HepG2 (cell line): ENCODE data around the gene MRPS18C. TPM values are rescaled to one million over a fixed set of nuclear protein-coding genes. Genes with fewer than 3 reads are reported as not detected.

Experiments used
- ATAC-seq: fragments of 200-7000 bp; cut with Tn5 transposase; 3 replicates; pipeline ENCODE4 v1.9.1; 2020; ENCODE audit warnings: mild to moderate bottlenecking, moderate library complexity
- BruUV-seq: library from RNA; stranded (reverse); fragments of 400-500 nt; replicated peaks from 2 replicates; lab custom pipeline; 2021; lab: Mats Ljungman, UMichigan
- CTCF ChIA-PET: fragments of 300-600 bp; formaldehyde crosslinking; extraction: SDS; loops from one replicate; lab custom pipeline; 2021; ENCODE audit warnings: low total read pairs, inconsistent platforms, low intra/inter-chr PET ratio; lab: Yijun Ruan, JAX
- POLR2A ChIA-PET: fragments of 350-600 bp; sonication (Branson Sonifier 250); formaldehyde crosslinking; loops from one replicate; lab custom pipeline; 2020; ENCODE audit warnings: antibody characterized with exemption, inconsistent platforms; lab: Yijun Ruan, JAX
- DNase-seq: peaks from one replicate; pipeline ENCODE4 v3.0.0-alpha.2; 2015; ENCODE audit warnings: low spot score
- FAIRE-seq: peaks from 3 replicates; lab custom pipeline; 2011; peaks lifted over from hg19 to GRCh38; lab: Jason Lieb, UNC
- H2AFZ ChIP-seq: one replicate; pipeline ENCODE4 v1.6.1; 2011; ENCODE audit warnings: low read length, inconsistent platforms
- H3K27ac ChIP-seq: fragments of 300-600 bp; 3 replicates; pipeline ENCODE4 v1.8.0; 2011; ENCODE audit warnings: mixed run types, mild to moderate bottlenecking, mixed read lengths, low read length, inconsistent platforms; ENCODE audit not compliant: insufficient read depth; ENCODE audit errors: extremely low read length
- H3K27me3 ChIP-seq, 2 experiments: fragments of 200-600 bp in 1 of 2; 2 replicates in 1 of 2; 3 replicates in 1 of 2; pipeline versions ENCODE4 v1.6.0 to v1.8.0; 2011; ENCODE audit warnings: low read length in 2 of 2, mild to moderate bottlenecking in 2 of 2, moderate library complexity in 2 of 2, inconsistent platforms in 1 of 2; ENCODE audit not compliant: insufficient read depth in 2 of 2, control insufficient read depth in 1 of 2
- H3K36me3 ChIP-seq, 2 experiments: fragments of 200-600 bp in 1 of 2; replicated peaks in 1 of 2; 2 replicates in 1 of 2; 3 replicates in 1 of 2; pipeline versions ENCODE4 v1.5.1 to v1.8.0; 2011; ENCODE audit warnings: low read length in 2 of 2, inconsistent platforms in 1 of 2; ENCODE audit not compliant: insufficient read depth in 2 of 2, control insufficient read depth in 1 of 2
- H3K4me1 ChIP-seq: 2 replicates; pipeline ENCODE4 v1.5.1; 2012; ENCODE audit warnings: low read length, inconsistent platforms; ENCODE audit not compliant: insufficient read depth
- H3K4me2 ChIP-seq: 2 replicates; pipeline ENCODE4 v1.6.0; 2011; ENCODE audit warnings: low read depth, low read length, inconsistent platforms
- H3K4me3 ChIP-seq, 3 experiments: fragments of 200-600 bp in 1 of 3; sonication (generic), shearing (Covaris generic) in 1 of 3; replicated peaks in 1 of 3; 2 replicates each; pipeline ENCODE4 v1.5.1; 2011 to 2016; ENCODE audit warnings: low read length in 3 of 3, inconsistent platforms in 2 of 3, low read depth in 2 of 3, mild to moderate bottlenecking in 2 of 3, control low read depth in 1 of 3, mixed read lengths in 1 of 3; ENCODE audit not compliant: insufficient read depth in 1 of 3
- H3K79me2 ChIP-seq: one replicate; pipeline ENCODE4 v1.6.1; 2011; ENCODE audit warnings: low read length, inconsistent platforms; ENCODE audit not compliant: insufficient read depth
- H3K9ac ChIP-seq: 2 replicates; pipeline ENCODE4 v1.6.0; 2011; ENCODE audit warnings: mild to moderate bottlenecking, low read depth, low read length, inconsistent platforms; ENCODE audit not compliant: insufficient read depth
- H3K9me3 ChIP-seq: 2 replicates; pipeline ENCODE4 v1.5.1; 2012; ENCODE audit warnings: mild to moderate bottlenecking, low read length
- H4K20me1 ChIP-seq: 2 replicates; pipeline ENCODE4 v1.6.0; 2011; ENCODE audit warnings: inconsistent platforms, mild to moderate bottlenecking, low read length, moderate library complexity; ENCODE audit not compliant: insufficient read depth
- FOSL2 ChIP-seq: sonication (generic); formaldehyde crosslinking; IDR thresholded peaks from 2 replicates; pipeline ENCODE4 v1.4.0; 2020; ENCODE audit warnings: missing genetic modification reagents
- HBP1 ChIP-seq: IDR thresholded peaks from 2 replicates; pipeline ENCODE4 v1.6.1; 2016; ENCODE audit warnings: low read depth, control low read depth
- MED1 ChIP-seq: sonication (generic); formaldehyde crosslinking; IDR thresholded peaks from 2 replicates; pipeline ENCODE4 v1.4.0; 2020; ENCODE audit warnings: missing genetic modification reagents
- NAIF1 ChIP-seq: sonication (generic); formaldehyde crosslinking; IDR thresholded peaks from 2 replicates; pipeline ENCODE4 v1.5.0; 2020; ENCODE audit warnings: mild to moderate bottlenecking, missing genetic modification reagents, borderline replicate concordance
- NPAS2 ChIP-seq: sonication (generic); formaldehyde crosslinking; IDR thresholded peaks from 2 replicates; pipeline ENCODE4 v1.8.0; 2022; ENCODE audit warnings: mild to moderate bottlenecking, missing genetic modification reagents, borderline replicate concordance
- NR1H2 ChIP-seq: sonication (generic); formaldehyde crosslinking; IDR thresholded peaks from 2 replicates; pipeline ENCODE4 v1.8.1; 2022; ENCODE audit warnings: low read depth, missing genetic modification reagents, borderline replicate concordance
- PBX3 ChIP-seq: sonication (generic); formaldehyde crosslinking; IDR thresholded peaks from 2 replicates; pipeline ENCODE4 v1.8.1; 2023; ENCODE audit warnings: missing genetic modification reagents, inconsistent platforms, borderline replicate concordance
- RFX1 ChIP-seq: fragments of 450-650 bp; IDR thresholded peaks from 2 replicates; pipeline ENCODE4 v1.6.1; 2017
- RFX5 ChIP-seq: IDR thresholded peaks from 2 replicates; pipeline ENCODE4 v1.6.1; 2011; ENCODE audit warnings: low read depth, low read length, improper control_type of control experiment
- ZBTB7A ChIP-seq: sonication (generic); formaldehyde crosslinking; IDR thresholded peaks from 2 replicates; pipeline ENCODE4 v1.8.0; 2022; ENCODE audit warnings: mild to moderate bottlenecking, missing genetic modification reagents
- ZNF180 ChIP-seq: sonication (generic); formaldehyde crosslinking; IDR thresholded peaks from 2 replicates; pipeline ENCODE4 v1.4.0; 2020; ENCODE audit warnings: low read depth, missing genetic modification reagents, borderline replicate concordance
- ZNF253 ChIP-seq: sonication (generic); formaldehyde crosslinking; IDR thresholded peaks from 2 replicates; pipeline ENCODE4 v1.8.0; 2022; ENCODE audit warnings: mild to moderate bottlenecking, missing genetic modification reagents, borderline replicate concordance
- ZNF329 ChIP-seq: sonication (generic); formaldehyde crosslinking; IDR thresholded peaks from 2 replicates; pipeline ENCODE4 v1.9.0; 2021; ENCODE audit warnings: low read depth, mild to moderate bottlenecking, missing genetic modification reagents
- ZNF441 ChIP-seq: sonication (generic); formaldehyde crosslinking; IDR thresholded peaks from 2 replicates; pipeline ENCODE4 v1.7.0; 2021; ENCODE audit warnings: missing genetic modification reagents, borderline replicate concordance
- ZNF451 ChIP-seq: sonication (generic); formaldehyde crosslinking; IDR thresholded peaks from 2 replicates; pipeline ENCODE4 v1.5.0; 2020; ENCODE audit warnings: mild to moderate bottlenecking, missing genetic modification reagents
- ZNF572 ChIP-seq: sonication (generic); formaldehyde crosslinking; IDR thresholded peaks from 2 replicates; pipeline ENCODE4 v1.5.1; 2020; ENCODE audit warnings: mild to moderate bottlenecking, missing genetic modification reagents
- ZNF691 ChIP-seq: sonication (generic); formaldehyde crosslinking; IDR thresholded peaks from 2 replicates; pipeline ENCODE4 v1.4.0; 2020; ENCODE audit warnings: missing genetic modification reagents, low read depth, mild to moderate bottlenecking, borderline replicate concordance
- ZSCAN12 ChIP-seq: sonication (generic); formaldehyde crosslinking; IDR thresholded peaks from 2 replicates; pipeline ENCODE4 v1.9.0; 2021; ENCODE audit warnings: mild to moderate bottlenecking, missing genetic modification reagents
- ZSCAN21 ChIP-seq: sonication (generic); formaldehyde crosslinking; IDR thresholded peaks from 2 replicates; pipeline ENCODE4 v1.8.0; 2022; ENCODE audit warnings: mild to moderate bottlenecking, missing genetic modification reagents, moderate library complexity, borderline replicate concordance
- WGBS: methylation state at CpG from one replicate; pipeline ENCODE4 v1.1.6; 2017; ENCODE audit warnings: low lambda C conversion rate; 5-methylcytosine and 5-hydroxymethylcytosine counted together
- in situ Hi-C: cut with HindIII; loops from 2 replicates; pipeline ENCODE4 v1.10.0; 2017; ENCODE audit warnings: low pct_unique_long_range_greater_than_20kb; ENCODE audit not compliant: extremely low pct_ligation_motif_present
- intact Hi-C: fragments of 100-400 bp; cut with micrococcal nuclease; formaldehyde crosslinking; loops from one replicate; pipeline ENCODE4 v1.10.0; 2022; ENCODE audit not compliant: unreplicated experiment
- polyA plus RNA-seq, 8 experiments: library from polyadenylated mRNA; depleted of rRNA in 3 of 8; stranded (reverse) in 7 of 8; unstranded in 1 of 8; fragments of >200 nt; fragmentation: Illumina TruSeq in 4 of 8; extraction: Trizol in 4 of 8; gene quantifications; 2 replicates each; pipeline versions ENCODE4 v1.2.1 to v1.2.3, GENCODE V29; 2011 to 2016; ENCODE audit warnings: low read depth in 4 of 8, missing spikeins in 1 of 8, mixed read lengths in 1 of 8; ENCODE audit not compliant: insufficient read depth in 1 of 8
- total RNA-seq, 5 experiments: library from RNA; depleted of rRNA; stranded (reverse); fragments of >200 nt; fragmentation: Illumina TruSeq; extraction: Trizol; gene quantifications; 2 replicates each; pipeline ENCODE4 v1.2.3, GENCODE V29; 2016; ENCODE audit warnings: low read depth in 1 of 5
- TF ChIP-seq, protein P1 (sequence below): sonication (generic); formaldehyde crosslinking; IDR thresholded peaks from 2 replicates; pipeline ENCODE4 v1.9.0; 2021; ENCODE audit warnings: missing genetic modification reagents, mild to moderate bottlenecking, borderline replicate concordance
- TF ChIP-seq, protein P2 (sequence below): sonication (generic); formaldehyde crosslinking; IDR thresholded peaks from 2 replicates; pipeline ENCODE4 v1.8.0; 2022; ENCODE audit warnings: low read depth, missing genetic modification reagents

The MRPS18C gene
- total and polyA plus RNA-seq, 2 of the 13 experiments (the other 11 are each of a cell fraction or from before 2014, with no cell fraction given): 45.4 to 124 TPM

GRCh38 chr4:83431200-83431599 lies 24.7 kb upstream of the MRPS18C start (continued):
- TF ChIP-seq ZNF329 (no peak), RFX1 (no peak), MED1 (CRISPR knock-in tag) (no peak), HBP1 (CRISPR knock-in tag) (no peak), NPAS2 (no peak), RFX5 (no peak), ZNF253 (CRISPR knock-in tag) (no peak), FOSL2 (no peak), ZNF180 (no peak), ZSCAN12 (CRISPR knock-in tag) (no peak)

- Histone ChIP-seq H3K4me1 (no peaks in the 10 kb centered on the region), H4K20me1 (no peaks in the 10 kb centered on the region), H3K9ac (no peak overlapping the region), H3K4me3 (no peak overlapping the region), H3K27me3 (no peaks in the 10 kb centered on the region; a peak in 1 of 5 replicates), H3K79me2 (no peaks in the 10 kb centered on the region), H3K9me3 (no peaks in the 10 kb centered on the region), H3K27ac (no peak overlapping the region), H3K36me3 (no peaks in the 10 kb centered on the region; a peak in 1 of 5 replicates), H2AFZ (no peak overlapping the region), H3K4me2 (no peak overlapping the region)
- FAIRE-seq (no peak), ATAC-seq (no peak), DNase-seq (no peak)
- BruUV-seq: no TSS peak
- ChIA-PET POLR2A (no interaction called here), CTCF (no interaction called here)
- 97% methylated on average over 4 of the region's 4 CpGs for WGBS
- in situ Hi-C loops (no loop called here), intact Hi-C loops (no loop called here)
- TF ChIP-seq ZNF441 (CRISPR knock-in tag) (no peak), ZBTB7A (no peak), PBX3 (CRISPR knock-in tag) (no peak), ZSCAN21 (CRISPR knock-in tag) (no peak), NR1H2 (CRISPR knock-in tag) (no peak), NAIF1 (CRISPR knock-in tag) (no peak), ZNF572 (CRISPR knock-in tag) (no peak), ZNF691 (CRISPR knock-in tag) (no peak), ZNF451 (no peak)
- TF ChIP-seq, protein P1, sequence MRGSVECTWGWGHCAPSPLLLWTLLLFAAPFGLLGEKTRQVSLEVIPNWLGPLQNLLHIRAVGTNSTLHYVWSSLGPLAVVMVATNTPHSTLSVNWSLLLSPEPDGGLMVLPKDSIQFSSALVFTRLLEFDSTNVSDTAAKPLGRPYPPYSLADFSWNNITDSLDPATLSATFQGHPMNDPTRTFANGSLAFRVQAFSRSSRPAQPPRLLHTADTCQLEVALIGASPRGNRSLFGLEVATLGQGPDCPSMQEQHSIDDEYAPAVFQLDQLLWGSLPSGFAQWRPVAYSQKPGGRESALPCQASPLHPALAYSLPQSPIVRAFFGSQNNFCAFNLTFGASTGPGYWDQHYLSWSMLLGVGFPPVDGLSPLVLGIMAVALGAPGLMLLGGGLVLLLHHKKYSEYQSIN (CRISPR knock-in tag): no peak
- TF ChIP-seq, protein P2, sequence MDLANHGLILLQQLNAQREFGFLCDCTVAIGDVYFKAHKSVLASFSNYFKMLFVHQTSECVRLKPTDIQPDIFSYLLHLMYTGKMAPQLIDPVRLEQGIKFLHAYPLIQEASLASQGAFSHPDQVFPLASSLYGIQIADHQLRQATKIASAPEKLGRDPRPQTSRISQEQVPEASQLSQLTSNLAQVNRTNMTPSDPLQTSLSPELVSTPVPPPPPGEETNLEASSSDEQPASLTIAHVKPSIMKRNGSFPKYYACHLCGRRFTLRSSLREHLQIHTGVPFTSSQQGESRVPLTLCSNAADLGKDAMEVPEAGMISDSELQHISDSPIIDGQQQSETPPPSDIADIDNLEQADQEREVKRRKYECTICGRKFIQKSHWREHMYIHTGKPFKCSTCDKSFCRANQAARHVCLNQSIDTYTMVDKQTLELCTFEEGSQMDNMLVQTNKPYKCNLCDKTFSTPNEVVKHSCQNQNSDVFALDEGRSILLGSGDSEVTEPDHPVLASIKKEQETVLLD: no peak
Measured at GRCh38 chr4:83436680-83437079, 19.2 kb upstream of the MRPS18C start.
